BJ (cell line): ENCODE results near the gene ZNF689. TPM values are rescaled to one million over a fixed set of nuclear protein-coding genes. Genes with fewer than 3 reads are reported as not detected.
"Not testable (repeated sequence)": the region's sequence is repeated elsewhere in the genome, so short reads cannot be mapped to it uniquely, and the experiment has no call there.

Source experiments
- CTCF ChIA-PET: fragments of 350-600 bp; formaldehyde crosslinking; extraction: SDS; loops from one replicate; lab custom pipeline; 2021; ENCODE audit warnings: antibody characterized with exemption, inconsistent platforms; lab: Yijun Ruan, JAX
- POLR2A ChIA-PET: fragments of 300-600 bp; sonication (Branson Sonifier 250); formaldehyde crosslinking; extraction: SDS; loops from one replicate; lab custom pipeline; 2021; ENCODE audit warnings: antibody characterized with exemption; lab: Charles Lee
- DNase-seq: peaks from one replicate; pipeline ENCODE4 v3.0.0-alpha.2; 2011; ENCODE audit warnings: low read depth
- H3K27me3 ChIP-seq: 2 replicates; pipeline ENCODE4 v1.6.0; 2011; ENCODE audit warnings: low read length; ENCODE audit not compliant: control insufficient read depth, insufficient read depth
- H3K36me3 ChIP-seq: 2 replicates; pipeline ENCODE4 v1.5.1; 2011; ENCODE audit warnings: low read length; ENCODE audit not compliant: control insufficient read depth, insufficient read depth
- H3K4me3 ChIP-seq: 2 replicates; pipeline ENCODE4 v1.5.1; 2011; ENCODE audit warnings: low read depth, mild to moderate bottlenecking, control low read depth, low read length
- CTCF ChIP-seq: IDR thresholded peaks from 2 replicates; pipeline ENCODE4 v1.5.1; 2011; ENCODE audit warnings: low read depth, mild to moderate bottlenecking, control low read depth, inconsistent platforms, low read length, moderate library complexity; ENCODE audit not compliant: insufficient read depth
- polyA plus RNA-seq: library from polyadenylated mRNA; depleted of rRNA; stranded (reverse); fragments of >200 nt; gene quantifications from 2 replicates; pipeline ENCODE4 v1.2.3, GENCODE V29; 2011

Gene ZNF689
- polyA plus RNA-seq, 1 experiment, result 4.1 TPM

GRCh38 chr16:30600929-30601328 lies 9.3 kb downstream of the ZNF689 start:
- Histone ChIP-seq H3K4me3 (no peak overlapping the region), H3K36me3 (peaks cover 11% of the 10 kb centered on the region), H3K27me3 (no peaks in the 10 kb centered on the region)
- no peak for DNase-seq
- CTCF ChIA-PET, result interaction anchor here (0.6 to 1.9 kb wide), 4 partner anchors 19 to 39 kb away, joined by 3 to 6 read pairs (median 4); no protein-coding TSS in a partner anchor
- TF ChIP-seq CTCF, result no peak
- POLR2A ChIA-PET, result no interaction called here

GRCh38 chr16:30600215-30600614 lies 10.0 kb downstream of the ZNF689 start:
- Histone ChIP-seq H3K36me3 (peaks cover 11% of the 10 kb centered on the region), H3K27me3 (no peaks in the 10 kb centered on the region), H3K4me3 (no peak overlapping the region)
- no peak for TF ChIP-seq CTCF
- ChIA-PET CTCF (interaction anchor here (1.0 to 3.1 kb wide), 4 partner anchors 10 to 151 kb away, joined by 3 to 16 read pairs (median 4); partner anchors contain the start of gene ZNF689), POLR2A (no interaction called here)
- DNase-seq, result no peak

GRCh38 chr16:30592871-30593270 lies 17.3 kb downstream of the ZNF689 start:
- no peak for TF ChIP-seq CTCF
- POLR2A ChIA-PET, result interaction anchor here (0.5 kb wide), 1 partner anchor 10 kb away, joined by 4 read pairs; no protein-coding TSS in a partner anchor
- Histone ChIP-seq H3K4me3 (no peak overlapping the region), H3K27me3 (no peaks in the 10 kb centered on the region), H3K36me3 (no peaks in the 10 kb centered on the region)
- CTCF ChIA-PET, result interaction anchor here (1.2 kb wide), 2 partner anchors 9 to 143 kb away, joined by 3 to 4 read pairs; no protein-coding TSS in a partner anchor
- no peak for DNase-seq

- H3K4me3 ChIP-seq, H3K27me3 ChIP-seq, POLR2A ChIA-PET, H3K36me3 ChIP-seq, DNase-seq: not testable (repeated sequence)
- CTCF ChIA-PET, result interaction anchor here (0.8 to 1.2 kb wide), 3 partner anchors 68 to 161 kb away, joined by 3 to 4 read pairs (median 4); partner anchors contain the start of genes DCTPP1 and FBRS
Observed at GRCh38 chr16:30590869-30591268, 19.3 kb downstream of the ZNF689 start.

GRCh38 chr16:30589582-30589981 lies 20.6 kb downstream of the ZNF689 start:
- POLR2A ChIA-PET, H3K27me3 ChIP-seq, H3K4me3 ChIP-seq, DNase-seq, H3K36me3 ChIP-seq, CTCF ChIA-PET: not testable (repeated sequence)

GRCh38 chr16:30588651-30589050 lies 21.5 kb downstream of the ZNF689 start:
- ChIA-PET CTCF (interaction anchor here (3.6 kb wide), 1 partner anchor 9 kb away, joined by 15 read pairs; no protein-coding TSS in a partner anchor), POLR2A (no interaction called here)
- TF ChIP-seq CTCF, result no peak

More at GRCh38 chr16:30588651-30589050, 21.5 kb downstream of the ZNF689 start:
- no peaks in the 10 kb centered on the region for H3K36me3 ChIP-seq
- H3K27me3 ChIP-seq, result no peaks in the 10 kb centered on the region
- DNase-seq, result no peak
- no peak overlapping the region for H3K4me3 ChIP-seq
